GM19099 (cell line): ENCODE measurements around the gene SRSF8.

Source experiments
- POLR2A ChIP-seq: IDR thresholded peaks from 3 replicates; pipeline ENCODE4 v1.6.1; 2011; ENCODE audit warnings: low read depth; ENCODE audit not compliant: insufficient read length; ENCODE audit errors: extremely low read depth

Gene SRSF8

GRCh38 chr11:95088946-95089619, 22.4 kb downstream of the SRSF8 start:
- no peak for TF ChIP-seq POLR2A

GRCh38 chr11:95089620-95090542, 23.2 kb downstream of the SRSF8 start, which contains the start of gene ENDOD1:
ENDOD1 (plus strand) TSS chr11:95089846; CDS start chr11:95089928, 82 bp downstream.
- TF ChIP-seq POLR2A, result peak; percentile 91

- TF ChIP-seq POLR2A, result no peak
Measured at GRCh38 chr11:95091663-95092180, 25.0 kb downstream of the SRSF8 start.

GRCh38 chr11:95092549-95093324, 26.0 kb downstream of the SRSF8 start:
- TF ChIP-seq POLR2A, result no peak

DNA sequence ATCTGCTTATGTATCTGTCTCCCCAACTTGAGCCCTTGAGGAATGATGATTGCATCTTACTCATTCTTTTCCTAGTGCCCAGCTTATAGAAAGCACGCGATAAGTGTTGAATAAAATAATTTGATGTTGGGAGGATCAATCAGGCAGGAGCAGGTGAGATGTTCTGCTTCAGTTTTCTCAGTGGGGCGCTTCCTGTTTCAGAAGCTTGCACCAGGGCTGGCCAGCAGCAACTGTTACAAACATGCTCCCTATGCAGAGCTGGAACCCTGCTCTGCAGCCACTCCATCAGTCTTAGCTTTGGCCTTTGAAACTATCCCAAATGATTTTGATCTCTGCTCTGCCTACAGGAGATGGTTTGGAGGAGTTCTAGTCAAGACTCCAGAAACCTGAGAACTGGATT, 26.8 kb downstream of the SRSF8 start:
- TF ChIP-seq POLR2A, result no peak

- no peak for TF ChIP-seq POLR2A
Measured at GRCh38 chr11:95095858-95096587, 29.3 kb downstream of the SRSF8 start.

DNA sequence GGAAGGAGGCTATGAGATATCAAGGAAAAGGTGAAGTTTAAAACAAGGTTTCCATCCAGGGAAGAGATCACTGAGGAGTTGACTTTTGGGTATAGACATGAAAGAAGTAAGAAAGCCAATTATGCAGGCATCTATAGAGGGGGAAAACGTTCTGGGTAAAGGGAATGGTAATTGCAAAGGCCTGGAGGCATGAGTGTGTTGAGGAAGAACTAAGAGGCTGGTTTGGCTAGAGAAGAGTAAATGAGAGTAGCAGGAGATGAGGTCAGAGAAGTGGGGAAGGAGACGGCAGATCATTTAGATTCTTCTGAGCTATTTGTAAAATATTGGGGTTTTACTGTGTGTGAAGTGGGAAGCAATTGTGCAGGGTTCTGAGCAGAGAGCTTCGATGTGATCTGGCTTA, 30.5 kb downstream of the SRSF8 start:
- no peak for TF ChIP-seq POLR2A

- no peak for TF ChIP-seq POLR2A
Measured at GRCh38 chr11:95098826-95099225, 32.1 kb downstream of the SRSF8 start.

- no peak for TF ChIP-seq POLR2A
Measured at GRCh38 chr11:95100191-95100648, 33.5 kb downstream of the SRSF8 start.

DNA sequence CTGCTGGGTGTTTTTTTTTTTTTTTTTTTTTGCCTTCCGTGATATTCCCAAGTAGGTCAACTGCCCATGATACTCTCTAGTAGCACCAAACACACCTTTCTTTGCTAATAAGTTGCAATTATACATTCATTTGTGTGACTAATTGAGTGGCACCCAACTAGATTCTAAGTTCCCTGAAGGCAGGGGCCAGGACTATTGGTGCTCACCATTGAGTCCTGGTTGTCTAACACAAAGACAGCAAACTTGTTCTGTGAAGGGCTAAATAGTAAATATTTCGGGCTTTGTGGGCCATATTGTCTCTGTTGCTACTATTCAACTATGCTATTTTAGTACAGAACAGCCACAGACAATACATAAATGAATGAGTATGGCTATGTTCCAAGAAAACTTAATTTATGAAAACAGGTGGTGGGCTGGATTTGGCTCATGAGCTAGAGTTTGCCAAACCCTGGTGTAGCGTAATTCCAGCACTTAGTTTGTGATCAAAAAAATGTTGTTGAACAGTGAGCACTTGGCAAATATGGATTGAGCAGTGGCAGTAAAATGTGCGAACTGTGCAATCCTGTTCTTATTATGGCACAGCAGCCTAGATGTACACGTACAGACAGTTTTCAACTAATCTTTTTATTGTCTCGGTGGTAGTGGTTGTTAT, 34.3 kb downstream of the SRSF8 start:
- TF ChIP-seq POLR2A, result no peak

- no peak for TF ChIP-seq POLR2A
Measured at GRCh38 chr11:95101935-95102334, 35.2 kb downstream of the SRSF8 start.

- TF ChIP-seq POLR2A, result no peak
Measured at GRCh38 chr11:95102733-95103132, 36.0 kb downstream of the SRSF8 start.

DNA sequence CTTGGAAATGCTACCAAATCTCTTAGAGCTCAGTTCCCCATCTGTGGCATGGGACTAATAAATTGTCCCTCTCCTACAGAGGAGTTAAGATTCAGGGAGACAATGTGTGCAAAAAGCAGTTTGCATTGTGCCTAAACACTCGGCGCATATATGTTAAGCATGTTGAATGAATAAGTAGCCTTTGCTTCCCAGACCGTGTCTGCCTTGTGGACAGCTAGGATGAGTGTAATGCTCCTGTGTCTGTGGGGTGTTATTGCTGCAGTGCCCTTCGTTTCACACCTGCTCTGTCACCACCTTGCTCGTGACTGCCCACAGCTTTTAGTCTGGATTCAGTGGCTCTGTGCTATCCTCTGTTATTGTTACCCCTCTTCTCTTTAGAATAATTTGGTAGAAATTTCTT, 37.0 kb downstream of the SRSF8 start:
- TF ChIP-seq POLR2A, result no peak
